ENCODE data around the gene NAGLU. TPM values are rescaled to one million over a fixed set of nuclear protein-coding genes. Genes with fewer than 3 reads are reported as not detected.
A peak's percentile ranks its signal among the peaks of the same experiment; 100 is the strongest.
"Not testable (repeated sequence)": the region's sequence is repeated elsewhere in the genome, so short reads cannot be mapped to it uniquely, and the experiment has no call there.

NAGLU gene
- total and polyA plus RNA-seq, 2 of the 13 experiments (the other 11 are each of a cell fraction or from before 2014, with no cell fraction given), result 28.2 to 40.1 TPM

- Histone ChIP-seq H2AFZ (ENCODE audit: low read length) (no peak overlapping the region), H3K4me2 (ENCODE audit: low read depth, low read length) (0 out of 2 replicates have a peak overlapping the region, but pooled peaks have one; percentile 6), H3K9ac (ENCODE audit: insufficient read depth, low read depth, low read length) (no peak overlapping the region), H3K27ac (ENCODE audit: extremely low read length, insufficient read depth, low read length) (no peak overlapping the region), H3K9me3 (ENCODE audit: low read length) (no peaks in the 10 kb centered on the region), H4K20me1 (ENCODE audit: insufficient read depth, low read length) (no peaks in the 10 kb centered on the region), H3K4me3 (replicated peaks in 1 of 3; ENCODE audit: insufficient read depth in 1 of 3, low read depth in 2 of 3, low read length in 3 of 3) (no peak overlapping the region), H3K79me2 (ENCODE audit: insufficient read depth, low read length) (peaks cover 9% of the 10 kb centered on the region), H3K36me3 (replicated peaks in 1 of 2; ENCODE audit: control insufficient read depth in 1 of 2, insufficient read depth in 2 of 2, low read length in 2 of 2) (0 out of 5 replicates have a peak, but pooled peaks cover 0 to 2% of the 10 kb centered on the region in 2 experiments), H3K4me1 (ENCODE audit: insufficient read depth, low read length) (peaks cover 65% of the 10 kb centered on the region), H3K27me3 (ENCODE audit: control insufficient read depth in 1 of 2, insufficient read depth in 2 of 2, low read length in 2 of 2) (no peaks in the 10 kb centered on the region; a peak in 1 of 5 replicates)
- DNase-seq (ENCODE audit: low spot score) (no peak), ATAC-seq (no peak), FAIRE-seq (no peak)
- in situ Hi-C loops (cut with HindIII; ENCODE audit: extremely low pct_ligation_motif_present, low pct_unique_long_range_greater_than_20kb), result no loop called here
- POLR2A ChIA-PET, result interaction anchor here (6.1 kb wide), 1 partner anchor 13 kb away, joined by 45 read pairs; the partner anchor contains the start of gene NAGLU
- WGBS (ENCODE audit: low lambda C conversion rate), result 87% methylated on average over 14 of the region's 14 CpGs
- no peak for TF ChIP-seq ZNF34 (CRISPR knock-in tag; IDR thresholded peaks at IDR 0.05; ENCODE audit: borderline replicate concordance)
- TF ChIP-seq ZNF629 (CRISPR knock-in tag; conservative IDR thresholded peaks at IDR 0.05), result peak; percentile 59; the same call in 1 of the 2 replicates
- TF ChIP-seq ZNF737 (CRISPR knock-in tag; IDR thresholded peaks at IDR 0.05; ENCODE audit: borderline replicate concordance), result no peak
- TF ChIP-seq POLR2G (IDR thresholded peaks at IDR 0.05; ENCODE audit: low read depth, low read length), result peak; percentile 23; the same call in 1 of the 2 replicates
- no TSS peak for BruUV-seq (replicated peaks)
- intact Hi-C loops (cut with micrococcal nuclease; ENCODE audit: unreplicated experiment), result no loop called here
- CTCF ChIA-PET (ENCODE audit: low intra/inter-chr PET ratio, low total read pairs), result no interaction called here
Measured at GRCh38 chr17:42548993-42549755, 13.1 kb downstream of the NAGLU start.

DNA sequence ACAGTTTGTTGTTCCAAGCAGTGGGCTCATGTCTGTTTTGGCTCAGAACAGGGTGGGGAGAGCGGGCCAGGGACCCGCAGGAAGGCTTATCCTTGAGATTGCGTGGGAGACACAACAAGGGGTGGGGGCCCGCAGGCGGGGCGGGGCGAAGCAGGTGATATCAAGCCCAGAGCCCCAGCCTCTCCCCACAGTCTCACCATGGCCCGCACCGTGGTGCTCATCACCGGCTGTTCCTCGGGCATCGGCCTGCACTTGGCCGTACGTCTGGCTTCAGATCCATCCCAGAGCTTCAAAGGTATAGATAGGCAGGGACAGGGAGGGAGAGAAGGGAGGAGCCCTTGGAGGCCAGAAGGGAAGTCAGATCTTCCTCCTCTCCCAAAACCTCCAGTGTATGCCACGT, 16.7 kb downstream of the NAGLU start, which contains the start of gene HSD17B1:
HSD17B1 (plus strand) TSS at position 188 of the 400 bp plus-strand sequence; CDS start at position 199, 11 bp downstream.
- H3K36me3 ChIP-seq (replicated peaks in 1 of 2; ENCODE audit: control insufficient read depth in 1 of 2, insufficient read depth in 2 of 2, low read length in 2 of 2); ATAC-seq; H4K20me1 ChIP-seq (ENCODE audit: insufficient read depth, low read length); H2AFZ ChIP-seq (ENCODE audit: low read length); in situ Hi-C loops (cut with HindIII; ENCODE audit: extremely low pct_ligation_motif_present, low pct_unique_long_range_greater_than_20kb); H3K27me3 ChIP-seq (ENCODE audit: control insufficient read depth in 1 of 2, insufficient read depth in 2 of 2, low read length in 2 of 2); DNase-seq (ENCODE audit: low spot score); FAIRE-seq; H3K9me3 ChIP-seq (ENCODE audit: low read length); BruUV-seq (replicated peaks); CTCF ChIA-PET (ENCODE audit: low intra/inter-chr PET ratio, low total read pairs); intact Hi-C loops (cut with micrococcal nuclease; ENCODE audit: unreplicated experiment): not testable (repeated sequence)
- Histone ChIP-seq H3K4me2 (ENCODE audit: low read depth, low read length) (peak within 1 kb of the TSS; percentile 100), H3K4me1 (ENCODE audit: insufficient read depth, low read length) (peaks cover 57% of the 10 kb centered on the region), H3K79me2 (ENCODE audit: insufficient read depth, low read length) (peaks cover 18% of the 10 kb centered on the region), H3K9ac (ENCODE audit: insufficient read depth, low read depth, low read length) (peak within 1 kb of the TSS; percentile 97), H3K4me3 (replicated peaks in 1 of 3; ENCODE audit: insufficient read depth in 1 of 3, low read depth in 2 of 3, low read length in 3 of 3) (peak within 1 kb of the TSS; percentile 88 to 100 (median 94); a peak in 5 of 6 replicates), H3K27ac (ENCODE audit: extremely low read length, insufficient read depth, low read length) (peak within 1 kb of the TSS; percentile 87)
- 93% methylated on average over 15 of the region's 15 CpGs for WGBS (ENCODE audit: low lambda C conversion rate)
- 0 out of 2 replicates have a peak, but pooled peaks have one; percentile 6 for TF ChIP-seq ZSCAN21 (CRISPR knock-in tag; IDR thresholded peaks at IDR 0.05; ENCODE audit: borderline replicate concordance)
- POLR2A ChIA-PET, result interaction anchor here (1.6 to 4.4 kb wide), 5 partner anchors 11 to 57 kb away, joined by 4 to 80 read pairs (median 47); partner anchors contain the start of genes COASY, MLX, NAGLU and PSMC3IP

Data from HepG2 (cell line).